ENCODE measurements around the gene NLRC5.

- TF ChIP-seq, protein P1, sequence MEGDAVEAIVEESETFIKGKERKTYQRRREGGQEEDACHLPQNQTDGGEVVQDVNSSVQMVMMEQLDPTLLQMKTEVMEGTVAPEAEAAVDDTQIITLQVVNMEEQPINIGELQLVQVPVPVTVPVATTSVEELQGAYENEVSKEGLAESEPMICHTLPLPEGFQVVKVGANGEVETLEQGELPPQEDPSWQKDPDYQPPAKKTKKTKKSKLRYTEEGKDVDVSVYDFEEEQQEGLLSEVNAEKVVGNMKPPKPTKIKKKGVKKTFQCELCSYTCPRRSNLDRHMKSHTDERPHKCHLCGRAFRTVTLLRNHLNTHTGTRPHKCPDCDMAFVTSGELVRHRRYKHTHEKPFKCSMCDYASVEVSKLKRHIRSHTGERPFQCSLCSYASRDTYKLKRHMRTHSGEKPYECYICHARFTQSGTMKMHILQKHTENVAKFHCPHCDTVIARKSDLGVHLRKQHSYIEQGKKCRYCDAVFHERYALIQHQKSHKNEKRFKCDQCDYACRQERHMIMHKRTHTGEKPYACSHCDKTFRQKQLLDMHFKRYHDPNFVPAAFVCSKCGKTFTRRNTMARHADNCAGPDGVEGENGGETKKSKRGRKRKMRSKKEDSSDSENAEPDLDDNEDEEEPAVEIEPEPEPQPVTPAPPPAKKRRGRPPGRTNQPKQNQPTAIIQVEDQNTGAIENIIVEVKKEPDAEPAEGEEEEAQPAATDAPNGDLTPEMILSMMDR (IDR thresholded peaks at IDR 0.05; ENCODE audit: low read depth, low read length, poor library complexity, severe bottlenecking): no peak
- no peak for TF ChIP-seq EZH2phosphoT487 (IDR thresholded peaks at IDR 0.05; ENCODE audit: borderline replicate concordance, low read length)
Observed at GRCh38 chr16:56941856-56942331, 47.5 kb upstream of the NLRC5 start.

All from DOHH2 (cell line).